Caco-2 (cell line): ENCODE measurements around the gene OXSR1. TPM values are rescaled to one million over a fixed set of nuclear protein-coding genes. Genes with fewer than 3 reads are reported as not detected.
A peak's percentile ranks its signal among the peaks of the same experiment; 100 is the strongest.

Experiments used
- BruUV-seq: library from RNA; stranded (reverse); fragments of 400-500 nt; replicated peaks from 2 replicates; lab custom pipeline; 2021; lab: Mats Ljungman, UMichigan
- CTCF ChIA-PET: fragments of 300-600 bp; sonication (Branson Sonifier 250); formaldehyde crosslinking; loops from one replicate; lab custom pipeline; 2022; ENCODE audit warnings: antibody characterized with exemption; lab: Charles Lee
- POLR2A ChIA-PET: fragments of 300-600 bp; sonication (Branson Sonifier 250); formaldehyde crosslinking; loops from one replicate; lab custom pipeline; 2022; ENCODE audit warnings: antibody characterized with exemption; lab: Charles Lee
- DNase-seq, 2 experiments: peaks; one replicate each; pipeline versions ENCODE4 v3.0.0 to v3.0.0-alpha.2; 2020 to 2022
- H3K27me3 ChIP-seq: replicated peaks from 2 replicates; pipeline ENCODE4 v1.6.0; 2011; ENCODE audit warnings: low read length; ENCODE audit not compliant: control insufficient read depth, insufficient read depth
- H3K36me3 ChIP-seq: 2 replicates; pipeline ENCODE4 v1.5.1; 2011; ENCODE audit warnings: low read length; ENCODE audit not compliant: control insufficient read depth, insufficient read depth
- H3K4me1 ChIP-seq: fragments of 250-450 bp; sonication (Bioruptor Pico); 2 replicates; pipeline ENCODE4 v1.5.1; 2020; ENCODE audit warnings: mild to moderate bottlenecking
- H3K4me3 ChIP-seq: 2 replicates; pipeline ENCODE4 v1.5.1; 2011; ENCODE audit warnings: low read depth, mild to moderate bottlenecking, control low read depth, low read length
- H3K9me3 ChIP-seq: fragments of 250-450 bp; sonication (Bioruptor Pico); 2 replicates; pipeline ENCODE4 v1.5.1; 2020; ENCODE audit warnings: mild to moderate bottlenecking, moderate library complexity
- H3K27ac Mint-ChIP-seq: one replicate; pipeline ENCODE4 v1.8.0; 2022; ENCODE audit warnings: mixed read lengths; ENCODE audit not compliant: unreplicated experiment
- H3K27me3 Mint-ChIP-seq: one replicate; pipeline ENCODE4 v1.8.0; 2022; ENCODE audit warnings: mixed read lengths; ENCODE audit not compliant: insufficient read depth, unreplicated experiment
- H3K36me3 Mint-ChIP-seq: one replicate; pipeline ENCODE4 v1.8.0; 2022; ENCODE audit warnings: mild to moderate bottlenecking, mixed read lengths; ENCODE audit not compliant: insufficient read depth, unreplicated experiment
- H3K4me1 Mint-ChIP-seq: one replicate; pipeline ENCODE4 v1.8.0; 2022; ENCODE audit warnings: low read depth, mixed read lengths; ENCODE audit not compliant: unreplicated experiment
- H3K4me3 Mint-ChIP-seq: one replicate; pipeline ENCODE4 v1.8.0; 2022; ENCODE audit warnings: mild to moderate bottlenecking, moderate library complexity, mixed read lengths; ENCODE audit not compliant: unreplicated experiment
- H3K9me3 Mint-ChIP-seq: one replicate; pipeline ENCODE4 v1.8.0; 2022; ENCODE audit warnings: mixed read lengths; ENCODE audit not compliant: unreplicated experiment
- CTCF ChIP-seq, 2 experiments: fragments of 200-600 bp in 1 of 2; IDR thresholded peaks; 1 replicate in 1 of 2; 2 replicates in 1 of 2; pipeline versions ENCODE4 v1.5.1 to v1.8.0; 2011 to 2022; ENCODE audit warnings: antibody characterized with exemption in 1 of 2, control low read depth in 1 of 2, inconsistent platforms in 1 of 2, low read depth in 1 of 2, low read length in 1 of 2, mild to moderate bottlenecking in 1 of 2, moderate library complexity in 1 of 2; ENCODE audit not compliant: insufficient read depth in 1 of 2, severe bottlenecking in 1 of 2, unreplicated experiment in 1 of 2
- intact Hi-C: fragments of 100-400 bp; cut with micrococcal nuclease; formaldehyde crosslinking; loops from one replicate; pipeline ENCODE4 v1.10.0; 2022; ENCODE audit not compliant: unreplicated experiment
- total RNA-seq: library from RNA; stranded (reverse); gene quantifications from 2 replicates; pipeline ENCODE4 v1.2.3, GENCODE V29; 2022

The OXSR1 gene
- total RNA-seq, 1 experiment from 2014 or later, result 39.2 TPM

- ChIA-PET CTCF (interaction anchor here (1.4 kb wide), 1 partner anchor 9 kb away, joined by 4 read pairs; no protein-coding TSS in a partner anchor), POLR2A (no interaction called here)
- no peak overlapping the region for H3K27ac Mint-ChIP-seq
- Histone ChIP-seq H3K4me1 (peaks cover 15% of the 10 kb centered on the region), H3K4me3 (no peak overlapping the region), H3K36me3 (no peaks in the 10 kb centered on the region), H3K9me3 (no peaks in the 10 kb centered on the region), H3K27me3 (no peaks in the 10 kb centered on the region)
- no peaks in the 10 kb centered on the region for H3K36me3 Mint-ChIP-seq
- peak in 1 of 2 experiments; percentile 19 for DNase-seq
- no peaks in the 10 kb centered on the region for H3K4me1 Mint-ChIP-seq
- no peak overlapping the region for H3K4me3 Mint-ChIP-seq
- no TSS peak for BruUV-seq
- H3K27me3 Mint-ChIP-seq, result no peaks in the 10 kb centered on the region
- H3K9me3 Mint-ChIP-seq, result no peaks in the 10 kb centered on the region
- intact Hi-C loops, result no loop called here
- no peak for TF ChIP-seq CTCF (IDR thresholded peaks at IDR 0.05; ENCODE audit: insufficient read depth in 1 of 2, low read depth in 1 of 2, low read length in 1 of 2, severe bottlenecking in 1 of 2, unreplicated experiment in 1 of 2)
Measured at GRCh38 chr3:38154033-38154494, 11.3 kb upstream of the OXSR1 start.

- Histone ChIP-seq H3K4me3 (no peak overlapping the region), H3K27me3 (no peaks in the 10 kb centered on the region), H3K36me3 (no peaks in the 10 kb centered on the region), H3K4me1 (peaks cover 15% of the 10 kb centered on the region), H3K9me3 (no peaks in the 10 kb centered on the region)
- H3K27me3 Mint-ChIP-seq, result no peaks in the 10 kb centered on the region
- no peaks in the 10 kb centered on the region for H3K9me3 Mint-ChIP-seq
- H3K27ac Mint-ChIP-seq, result no peak overlapping the region
- ChIA-PET POLR2A (interaction anchor here (0.6 kb wide), 1 partner anchor 10 kb away, joined by 3 read pairs; the partner anchor contains the start of gene OXSR1), CTCF (interaction anchor here (1.4 kb wide), 1 partner anchor 9 kb away, joined by 4 read pairs; no protein-coding TSS in a partner anchor)
- intact Hi-C loops, result no loop called here
- no peak overlapping the region for H3K4me3 Mint-ChIP-seq
- DNase-seq, result peak; percentile 47 to 69
- no peak for TF ChIP-seq CTCF (IDR thresholded peaks at IDR 0.05; ENCODE audit: insufficient read depth in 1 of 2, low read depth in 1 of 2, low read length in 1 of 2, severe bottlenecking in 1 of 2, unreplicated experiment in 1 of 2)
- no peaks in the 10 kb centered on the region for H3K36me3 Mint-ChIP-seq
- BruUV-seq, result no TSS peak
- H3K4me1 Mint-ChIP-seq, result no peaks in the 10 kb centered on the region
Measured at GRCh38 chr3:38154625-38155255, 10.6 kb upstream of the OXSR1 start.

GRCh38 chr3:38155825-38156224, 9.5 kb upstream of the OXSR1 start:
- H3K4me3 Mint-ChIP-seq, result no peak overlapping the region
- H3K36me3 Mint-ChIP-seq, result no peaks in the 10 kb centered on the region
- no peaks in the 10 kb centered on the region for H3K36me3 ChIP-seq
- no peak overlapping the region for H3K4me3 ChIP-seq
- intact Hi-C loops, result no loop called here
- H3K27me3 Mint-ChIP-seq, result no peaks in the 10 kb centered on the region
- ChIA-PET CTCF (no interaction called here), POLR2A (no interaction called here)
- TF ChIP-seq CTCF (IDR thresholded peaks at IDR 0.05; ENCODE audit: insufficient read depth in 1 of 2, low read depth in 1 of 2, low read length in 1 of 2, severe bottlenecking in 1 of 2, unreplicated experiment in 1 of 2), result no peak
- no TSS peak for BruUV-seq
- H3K4me1 ChIP-seq, result peaks cover 15% of the 10 kb centered on the region
- no peaks in the 10 kb centered on the region for H3K9me3 ChIP-seq
- no peaks in the 10 kb centered on the region for H3K4me1 Mint-ChIP-seq
- no peak for DNase-seq
- no peak overlapping the region for H3K27ac Mint-ChIP-seq
- H3K9me3 Mint-ChIP-seq, result no peaks in the 10 kb centered on the region
- H3K27me3 ChIP-seq, result no peaks in the 10 kb centered on the region
